GM06990 (cell line): ENCODE results near the gene TMEM47.
A peak's percentile ranks its signal among the peaks of the same experiment; 100 is the strongest.

ENCODE experiments used
- DNase-seq: peaks from one replicate; pipeline ENCODE4 v3.0.0-alpha.2; 2011; ENCODE audit not compliant: insufficient read length; ENCODE audit errors: extremely low read depth
- H3K27me3 ChIP-seq: replicated peaks from 2 replicates; pipeline ENCODE4 v1.6.0; 2011; ENCODE audit warnings: low read length; ENCODE audit not compliant: control insufficient read depth, insufficient read depth
- H3K36me3 ChIP-seq: 2 replicates; pipeline ENCODE4 v1.5.1; 2011; ENCODE audit warnings: low read length; ENCODE audit not compliant: control insufficient read depth, insufficient read depth
- H3K4me3 ChIP-seq: replicated peaks from 2 replicates; pipeline ENCODE4 v1.5.1; 2011; ENCODE audit warnings: low read depth, mild to moderate bottlenecking, control low read depth, low read length
- CTCF ChIP-seq: IDR thresholded peaks from 2 replicates; pipeline ENCODE4 v1.5.1; 2011; ENCODE audit warnings: low read length, control low read depth, mild to moderate bottlenecking, inconsistent platforms; ENCODE audit not compliant: insufficient read depth, poor library complexity, severe bottlenecking

TMEM47 gene

GRCh38 chrX:34655501-34656455 lies 1.3 kb downstream of the TMEM47 start:
- Histone ChIP-seq H3K4me3 (no peak overlapping the region), H3K36me3 (no peaks in the 10 kb centered on the region), H3K27me3 (no peaks in the 10 kb centered on the region)
- TF ChIP-seq CTCF, result no peak
- DNase-seq, result no peak

DNA sequence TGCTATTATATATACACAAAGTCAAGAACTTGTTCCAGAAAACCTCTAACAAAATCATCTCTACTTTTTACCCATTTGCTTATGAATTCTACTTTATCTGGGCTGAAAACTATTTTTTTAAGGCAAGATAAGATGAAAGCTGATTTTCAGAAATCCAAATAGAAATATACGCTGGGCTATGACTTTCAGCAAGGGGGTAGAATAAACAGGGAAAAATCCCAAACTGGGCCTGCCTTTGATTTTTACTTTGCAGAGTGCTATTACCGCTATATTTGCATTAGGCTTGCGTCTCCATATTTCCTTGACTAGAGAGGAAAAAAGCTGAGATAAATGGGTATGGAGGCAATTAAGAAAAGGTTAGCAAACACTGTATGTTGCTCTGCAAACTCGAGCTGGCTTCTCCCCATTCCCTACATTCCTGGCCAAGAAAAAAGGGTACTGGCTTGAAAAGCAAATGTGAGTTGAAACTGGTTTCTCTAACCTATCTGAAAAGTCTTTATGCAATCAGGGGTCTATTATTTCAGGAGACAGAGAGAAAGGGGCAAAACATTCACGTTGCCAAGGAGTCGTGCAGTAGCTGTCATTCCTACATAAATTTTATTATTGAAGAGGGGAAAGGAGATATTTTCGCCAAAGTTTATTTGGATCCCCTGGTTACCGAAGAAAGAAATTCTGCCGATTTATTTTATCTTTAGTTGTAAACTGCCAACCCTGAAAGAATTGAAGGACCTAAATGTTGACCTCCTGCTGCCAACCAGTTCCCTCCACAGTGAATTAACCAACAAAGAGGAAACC lies 2.2 kb downstream of the TMEM47 start:
- Histone ChIP-seq H3K4me3 (no peak overlapping the region), H3K27me3 (no peaks in the 10 kb centered on the region), H3K36me3 (no peaks in the 10 kb centered on the region)
- no peak for TF ChIP-seq CTCF
- no peak for DNase-seq

DNA sequence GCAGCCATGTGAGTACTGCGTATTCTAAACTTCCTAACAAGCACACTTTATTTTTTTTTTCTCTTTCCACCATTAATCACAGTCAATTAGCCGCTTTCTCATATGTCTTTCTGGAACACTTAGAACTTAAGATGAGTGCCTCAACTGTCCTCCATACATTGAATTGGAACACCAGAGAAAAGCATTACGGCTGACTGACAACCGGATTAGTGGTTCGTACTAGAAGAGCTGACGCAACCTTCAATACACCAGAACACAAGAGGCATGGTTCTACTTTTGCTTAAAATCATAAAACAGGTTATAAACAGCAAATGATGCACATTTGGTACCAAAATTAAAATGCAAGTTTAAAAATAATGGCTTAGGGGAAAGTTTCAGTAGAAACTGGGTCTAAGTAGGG lies 3.3 kb downstream of the TMEM47 start:
- TF ChIP-seq CTCF, result no peak
- no peak for DNase-seq
- Histone ChIP-seq H3K36me3 (no peaks in the 10 kb centered on the region), H3K4me3 (no peak overlapping the region), H3K27me3 (no peaks in the 10 kb centered on the region)

DNA sequence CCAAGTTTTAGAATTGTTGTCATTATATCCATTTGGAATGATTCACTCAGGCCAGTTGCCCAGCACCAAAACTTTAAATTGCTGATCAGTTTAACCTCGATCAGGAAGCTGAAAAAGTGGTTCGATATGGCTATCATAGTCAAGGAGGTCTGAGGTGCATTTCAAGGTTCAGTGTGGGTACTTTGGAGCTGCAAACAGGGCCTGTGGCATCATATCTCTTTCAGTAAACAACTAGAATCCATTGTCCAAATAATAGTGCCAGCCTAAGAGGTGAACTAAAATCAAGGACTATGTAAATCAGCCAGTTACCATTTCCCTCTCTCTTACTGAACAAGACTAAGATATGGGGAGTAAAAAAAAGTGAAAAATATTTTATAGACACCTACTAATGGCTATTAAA lies 14.2 kb downstream of the TMEM47 start:
- TF ChIP-seq CTCF, result no peak
- Histone ChIP-seq H3K27me3 (no peaks in the 10 kb centered on the region), H3K4me3 (no peak overlapping the region), H3K36me3 (no peaks in the 10 kb centered on the region)
- no peak for DNase-seq

DNA sequence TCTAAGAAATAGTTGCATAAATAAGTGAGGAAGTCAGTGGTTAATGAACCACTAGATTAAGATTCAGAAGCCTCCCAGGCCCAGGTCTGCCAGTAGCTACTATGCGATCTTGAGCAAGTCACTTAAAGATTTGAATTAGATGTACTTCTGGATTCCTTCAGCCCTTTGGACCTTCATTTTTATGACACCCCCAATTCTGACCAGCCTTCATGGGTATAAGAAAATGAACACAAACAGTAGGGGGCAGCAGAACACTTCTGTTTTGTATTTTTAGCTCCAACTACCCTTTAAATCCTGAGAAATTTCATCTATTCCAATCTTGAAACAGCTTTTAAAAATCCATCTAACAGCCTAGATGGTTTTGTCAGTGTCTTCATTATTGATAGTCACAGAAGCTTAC lies 19.0 kb downstream of the TMEM47 start:
- Histone ChIP-seq H3K4me3 (no peak overlapping the region), H3K27me3 (no peaks in the 10 kb centered on the region), H3K36me3 (no peaks in the 10 kb centered on the region)
- no peak for DNase-seq
- TF ChIP-seq CTCF, result peak; percentile 36
